ENCODE data around the gene APOBR.
A peak's percentile ranks its signal among the peaks of the same experiment; 100 is the strongest.
"Not testable (repeated sequence)": the region's sequence is repeated elsewhere in the genome, so short reads cannot be mapped to it uniquely, and the experiment has no call there.

Gene APOBR

GRCh38 chr16:28524681-28525171 lies 30.3 kb downstream of the APOBR start:
- TF ChIP-seq, protein P1, sequence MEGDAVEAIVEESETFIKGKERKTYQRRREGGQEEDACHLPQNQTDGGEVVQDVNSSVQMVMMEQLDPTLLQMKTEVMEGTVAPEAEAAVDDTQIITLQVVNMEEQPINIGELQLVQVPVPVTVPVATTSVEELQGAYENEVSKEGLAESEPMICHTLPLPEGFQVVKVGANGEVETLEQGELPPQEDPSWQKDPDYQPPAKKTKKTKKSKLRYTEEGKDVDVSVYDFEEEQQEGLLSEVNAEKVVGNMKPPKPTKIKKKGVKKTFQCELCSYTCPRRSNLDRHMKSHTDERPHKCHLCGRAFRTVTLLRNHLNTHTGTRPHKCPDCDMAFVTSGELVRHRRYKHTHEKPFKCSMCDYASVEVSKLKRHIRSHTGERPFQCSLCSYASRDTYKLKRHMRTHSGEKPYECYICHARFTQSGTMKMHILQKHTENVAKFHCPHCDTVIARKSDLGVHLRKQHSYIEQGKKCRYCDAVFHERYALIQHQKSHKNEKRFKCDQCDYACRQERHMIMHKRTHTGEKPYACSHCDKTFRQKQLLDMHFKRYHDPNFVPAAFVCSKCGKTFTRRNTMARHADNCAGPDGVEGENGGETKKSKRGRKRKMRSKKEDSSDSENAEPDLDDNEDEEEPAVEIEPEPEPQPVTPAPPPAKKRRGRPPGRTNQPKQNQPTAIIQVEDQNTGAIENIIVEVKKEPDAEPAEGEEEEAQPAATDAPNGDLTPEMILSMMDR (IDR thresholded peaks at IDR 0.05; ENCODE audit: low read depth, low read length, missing control alignments) = peak; percentile 22
- no peak for DNase-seq (ENCODE audit: low read depth)
- H3K4me3 ChIP-seq (ENCODE audit: low read depth, low read length) = no peak overlapping the region

DNA sequence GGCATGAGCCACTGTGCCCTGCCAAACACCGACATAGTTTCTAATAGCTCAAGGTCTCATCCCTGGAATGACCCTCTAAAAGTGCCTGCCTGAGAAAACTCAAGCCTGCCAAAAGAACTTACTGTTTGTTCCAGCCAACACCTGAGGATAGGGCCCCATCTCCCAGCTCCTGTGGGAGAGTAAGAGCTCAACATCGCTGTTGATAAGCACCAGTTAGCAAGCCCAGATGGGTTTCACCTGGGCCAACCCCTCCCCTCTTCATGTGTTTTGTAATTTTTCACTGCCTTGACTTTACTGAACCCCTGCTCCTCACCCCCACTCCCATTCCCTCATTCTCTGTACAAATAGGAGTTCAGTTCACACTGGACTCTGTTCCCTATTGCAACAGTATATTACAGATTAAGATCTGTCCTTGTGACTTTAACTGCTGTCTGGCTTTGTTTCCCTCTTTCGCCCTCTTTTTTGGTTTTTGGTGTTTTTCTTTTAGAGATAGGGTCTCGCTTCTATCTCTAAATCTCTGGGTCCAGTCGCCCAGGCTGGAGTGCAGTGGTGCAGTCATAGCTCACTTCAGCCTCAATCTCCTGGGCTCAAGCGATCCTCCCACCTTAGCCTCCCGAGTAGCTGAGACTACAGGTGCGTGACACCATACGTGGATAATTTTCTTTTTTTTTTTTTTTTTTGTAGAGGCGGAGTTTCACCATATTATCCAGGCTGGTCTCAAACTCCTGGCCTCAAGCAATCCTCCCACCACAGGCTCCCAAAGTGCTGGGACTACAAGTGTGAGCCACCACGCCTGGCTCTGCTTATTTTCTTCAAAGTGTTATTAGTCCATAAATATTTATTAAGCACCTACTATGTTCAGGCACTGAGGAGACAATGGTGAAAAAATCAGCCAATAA lies 32.0 kb downstream of the APOBR start:
- no peak for DNase-seq (ENCODE audit: low read depth)
- TF ChIP-seq, protein P1 (IDR thresholded peaks at IDR 0.05; ENCODE audit: low read depth, low read length, missing control alignments) = no peak
- H3K4me3 ChIP-seq (ENCODE audit: low read depth, low read length) = no peak overlapping the region

DNA sequence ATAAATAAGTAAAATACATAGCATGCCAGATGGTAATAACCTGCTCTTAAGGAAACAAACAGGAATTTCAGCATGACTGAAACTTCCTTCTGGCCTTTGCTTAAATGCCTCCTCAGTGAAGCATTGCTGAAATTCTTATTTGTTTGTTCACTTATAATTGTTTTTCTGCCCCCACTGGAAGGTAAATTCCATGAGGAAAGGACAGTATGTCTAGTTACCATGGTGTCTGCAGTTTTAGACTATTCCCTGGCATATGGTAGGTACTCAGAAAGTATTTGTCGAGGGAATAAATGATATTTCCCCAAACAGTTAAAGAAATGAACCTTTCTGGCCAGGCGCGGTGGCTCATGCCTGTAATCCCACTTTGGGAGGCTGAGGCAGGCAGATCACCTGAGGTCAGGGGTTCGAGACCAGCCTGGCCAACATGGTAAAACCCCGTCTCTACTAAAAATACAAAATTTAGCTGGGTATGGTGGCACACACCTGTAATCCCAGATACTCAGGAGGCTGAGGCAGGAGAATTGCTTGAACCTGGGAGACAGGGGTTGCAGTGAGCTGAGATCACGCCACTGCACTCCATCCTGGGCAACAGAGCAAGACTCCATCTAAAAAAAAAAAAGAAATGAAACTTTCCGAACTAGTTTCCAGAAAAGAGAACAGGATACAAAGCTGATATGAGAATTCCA lies 32.8 kb downstream of the APOBR start:
- H3K4me3 ChIP-seq (ENCODE audit: low read depth, low read length); DNase-seq (ENCODE audit: low read depth): not testable (repeated sequence)

- DNase-seq (ENCODE audit: low read depth) = no peak
- TF ChIP-seq, protein P1 (IDR thresholded peaks at IDR 0.05; ENCODE audit: low read depth, low read length, missing control alignments) = no peak
- no peak overlapping the region for H3K4me3 ChIP-seq (ENCODE audit: low read depth, low read length)
These were observed 33.5 kb downstream of the APOBR start for GRCh38 chr16:28527985-28528384.

DNA sequence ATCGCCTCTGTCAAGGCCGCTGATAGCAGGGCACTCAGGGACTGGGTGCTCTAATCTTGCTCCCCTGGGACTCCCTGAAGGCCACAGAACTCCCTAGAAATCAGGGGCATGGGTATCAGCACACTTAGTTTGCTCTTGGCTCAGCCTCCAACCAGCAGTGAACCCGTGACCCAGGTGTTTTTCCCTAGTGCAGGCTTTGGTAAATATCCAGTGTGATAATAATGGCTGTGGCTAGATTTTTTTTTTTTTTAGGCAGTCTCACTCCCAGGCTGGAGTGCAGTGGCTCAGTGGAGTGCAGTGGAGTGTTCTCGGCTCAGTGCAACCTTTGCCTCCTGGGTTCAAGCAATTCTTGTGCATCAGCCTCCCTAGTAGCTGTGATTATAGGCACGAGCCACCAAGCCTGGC lies 34.0 kb downstream of the APOBR start:
- no peak for DNase-seq (ENCODE audit: low read depth)
- H3K4me3 ChIP-seq (ENCODE audit: low read depth, low read length) = no peak overlapping the region
- TF ChIP-seq, protein P1 (IDR thresholded peaks at IDR 0.05; ENCODE audit: low read depth, low read length, missing control alignments) = no peak

DNA sequence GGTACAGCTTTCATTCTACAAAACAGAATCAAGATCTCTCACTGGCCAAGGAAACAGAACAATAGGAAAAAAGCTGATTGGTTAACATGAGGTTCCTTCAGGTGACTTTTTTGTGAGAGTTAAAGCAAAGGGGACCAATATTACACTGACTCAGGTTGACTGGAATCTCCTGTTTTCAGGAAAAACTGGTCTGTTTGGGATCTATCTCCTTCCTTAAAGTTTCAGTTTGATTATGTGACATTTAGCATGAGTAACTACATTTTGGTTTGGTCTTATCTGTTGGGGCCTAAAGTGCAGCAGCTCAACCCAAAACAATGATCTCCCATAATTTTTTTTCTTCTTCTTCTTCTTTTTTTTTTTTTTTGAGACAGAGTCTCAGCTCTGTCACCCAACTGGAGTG lies 34.7 kb downstream of the APOBR start:
- TF ChIP-seq, protein P1 (IDR thresholded peaks at IDR 0.05; ENCODE audit: low read depth, low read length, missing control alignments) = no peak
- H3K4me3 ChIP-seq (ENCODE audit: low read depth, low read length) = no peak overlapping the region
- DNase-seq (ENCODE audit: low read depth) = no peak

Measured in GM12864 (cell line).